Hypothalamus (tissue), 51 donors: ENCODE results near the gene BHMT.
"Not testable (repeated sequence)": the region's sequence is repeated elsewhere in the genome, so short reads cannot be mapped to it uniquely, and the experiment has no call there.

Experiments
- DNase-seq, 51 donors: peaks; one replicate each; lab custom pipeline; 2025; lab: John Stamatoyannopoulos, UW

Gene BHMT

DNA sequence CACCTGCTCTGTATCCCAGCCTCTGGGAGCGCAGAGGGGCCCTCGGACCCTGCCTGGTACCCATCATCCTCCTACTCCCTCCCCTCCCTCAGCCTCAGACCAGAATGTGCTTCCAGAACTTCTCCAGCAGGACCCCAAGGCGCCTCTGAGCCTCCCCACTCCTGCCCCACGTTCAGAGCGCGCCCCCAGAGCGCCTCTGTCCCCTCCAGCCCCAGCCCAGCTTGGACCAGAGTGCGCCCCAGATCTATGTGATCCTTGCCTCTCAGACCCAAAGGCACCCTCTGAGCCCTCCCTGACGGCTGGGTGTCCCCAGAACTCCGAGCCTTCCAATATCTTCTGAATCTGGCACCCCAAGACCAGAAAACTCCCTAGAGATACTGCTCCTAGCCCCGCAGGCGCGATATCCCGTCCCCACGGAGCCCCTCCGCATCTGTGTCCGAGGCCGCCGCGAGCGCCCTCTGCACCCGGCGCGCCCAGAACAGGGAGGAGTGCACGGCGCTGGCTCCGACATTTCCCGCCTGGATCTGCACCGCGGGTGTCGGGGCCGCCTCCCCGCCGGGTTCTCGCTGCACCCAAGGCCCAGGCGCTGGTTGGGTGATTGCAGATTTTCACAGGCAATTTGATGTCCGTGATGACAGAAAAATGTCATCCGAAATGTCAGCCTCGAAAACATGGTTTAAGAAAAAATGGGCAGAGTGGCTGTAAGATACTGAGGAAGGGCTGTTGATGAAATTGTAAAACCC lies 522 bp downstream of the BHMT start:
- DNase-seq: no peak

DNA sequence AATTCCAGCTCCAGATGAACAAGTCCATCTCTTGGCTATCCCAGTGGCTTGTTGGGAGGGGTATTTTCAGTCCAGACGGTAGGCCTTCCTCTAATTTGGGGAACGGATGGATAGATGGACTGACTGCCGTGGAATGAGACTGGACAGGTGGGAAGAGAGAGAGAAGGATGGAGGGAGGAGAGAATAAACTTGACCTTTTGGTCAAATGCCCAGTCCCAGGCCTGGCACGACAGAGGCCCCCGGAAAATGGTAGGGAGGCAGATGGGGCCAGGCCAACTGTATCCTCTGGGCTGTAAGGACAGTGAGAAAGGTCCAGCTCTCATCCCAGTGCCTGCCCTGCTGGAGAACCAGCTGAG lies 1.1 kb downstream of the BHMT start:
- DNase-seq: no peak

DNA sequence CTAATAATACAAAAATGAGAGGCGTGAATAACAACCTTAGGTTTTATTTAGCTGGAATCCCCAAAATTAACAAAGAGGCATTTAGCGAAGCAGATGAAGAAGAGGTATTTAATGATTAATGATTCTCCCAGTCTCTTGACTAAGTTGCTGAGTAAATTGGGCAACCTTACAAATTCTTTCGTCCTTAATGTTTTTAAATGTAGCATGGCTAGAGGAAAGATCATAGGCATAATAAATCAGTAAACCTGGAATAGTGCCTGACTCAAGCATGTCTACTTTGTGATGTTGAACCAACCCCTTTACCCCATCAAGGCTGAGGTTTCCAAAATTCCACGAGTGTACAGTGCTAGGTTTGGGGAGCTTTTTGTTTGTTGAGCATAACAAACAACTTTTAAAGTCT lies 7.9 kb downstream of the BHMT start:
- no peak for DNase-seq

DNA sequence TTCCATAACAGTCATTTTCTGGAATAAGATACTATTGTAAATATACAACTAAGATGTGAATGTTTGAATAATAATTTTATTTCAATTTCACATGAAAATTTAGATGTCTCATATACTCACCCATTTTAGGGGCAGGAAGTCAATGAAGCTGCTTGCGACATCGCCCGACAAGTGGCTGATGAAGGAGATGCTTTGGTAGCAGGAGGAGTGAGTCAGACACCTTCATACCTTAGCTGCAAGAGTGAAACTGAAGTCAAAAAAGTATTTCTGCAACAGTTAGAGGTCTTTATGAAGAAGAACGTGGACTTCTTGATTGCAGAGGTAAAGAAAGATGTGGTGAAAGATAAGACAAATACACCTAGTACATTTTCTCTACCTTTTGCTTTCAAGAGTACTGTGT lies 8.6 kb downstream of the BHMT start:
- no peak for DNase-seq

DNA sequence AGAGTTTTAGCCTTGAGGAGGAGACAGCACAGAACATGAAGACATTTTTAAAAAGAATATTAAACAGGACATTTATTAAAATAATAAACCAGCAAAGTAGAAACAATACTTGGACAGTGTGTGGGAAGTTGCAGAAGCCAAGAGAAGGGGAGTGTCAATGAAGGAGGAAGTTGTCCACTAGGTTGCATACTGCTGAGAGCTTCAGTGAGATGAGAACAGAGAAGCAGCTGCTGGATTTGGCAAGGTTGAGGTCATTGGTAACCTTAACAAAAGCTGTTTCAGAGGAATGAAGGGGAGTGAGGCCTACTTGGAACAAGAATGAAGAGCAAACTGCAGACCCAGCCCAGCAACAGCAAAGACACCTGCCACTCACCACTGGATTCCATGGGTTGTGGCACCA lies 11.4 kb downstream of the BHMT start:
- DNase-seq: no peak

DNA sequence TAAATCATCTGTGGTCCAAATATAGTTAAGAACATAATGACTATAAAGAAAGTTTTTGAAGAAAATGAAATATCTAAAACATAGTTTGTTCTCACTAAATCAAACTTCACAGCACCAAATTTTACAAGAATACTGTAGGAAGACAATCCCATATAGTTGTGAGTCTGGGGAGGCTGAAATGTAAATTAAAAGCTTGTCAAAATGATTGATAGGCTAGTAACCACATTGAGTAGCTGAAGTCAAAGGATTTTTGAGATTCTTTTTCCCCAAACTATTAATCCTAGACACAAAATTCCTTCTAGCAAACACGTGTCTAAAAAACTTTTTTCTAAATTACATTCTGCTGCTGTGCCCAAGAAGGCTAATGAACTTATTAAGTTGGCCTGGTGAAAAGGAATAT lies 13.0 kb downstream of the BHMT start:
- DNase-seq: no peak

DNA sequence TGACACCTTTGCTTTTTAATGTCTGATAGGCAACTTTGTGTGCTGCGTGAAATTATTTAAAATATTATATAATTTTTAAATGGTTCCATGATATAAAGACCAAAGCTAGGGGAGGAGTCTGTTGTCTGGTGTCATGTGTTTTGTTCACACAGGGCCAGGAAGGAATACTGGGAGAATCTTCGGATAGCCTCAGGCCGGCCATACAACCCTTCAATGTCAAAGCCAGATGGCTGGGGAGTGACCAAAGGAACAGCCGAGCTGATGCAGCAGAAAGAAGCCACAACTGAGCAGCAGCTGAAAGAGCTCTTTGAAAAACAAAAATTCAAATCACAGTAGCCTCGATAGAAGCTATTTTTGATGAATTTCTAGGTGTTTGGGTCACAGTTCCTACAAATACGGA lies 19.2 kb downstream of the BHMT start:
- DNase-seq: peak in 1 of 51 donors; percentile 1

DNA sequence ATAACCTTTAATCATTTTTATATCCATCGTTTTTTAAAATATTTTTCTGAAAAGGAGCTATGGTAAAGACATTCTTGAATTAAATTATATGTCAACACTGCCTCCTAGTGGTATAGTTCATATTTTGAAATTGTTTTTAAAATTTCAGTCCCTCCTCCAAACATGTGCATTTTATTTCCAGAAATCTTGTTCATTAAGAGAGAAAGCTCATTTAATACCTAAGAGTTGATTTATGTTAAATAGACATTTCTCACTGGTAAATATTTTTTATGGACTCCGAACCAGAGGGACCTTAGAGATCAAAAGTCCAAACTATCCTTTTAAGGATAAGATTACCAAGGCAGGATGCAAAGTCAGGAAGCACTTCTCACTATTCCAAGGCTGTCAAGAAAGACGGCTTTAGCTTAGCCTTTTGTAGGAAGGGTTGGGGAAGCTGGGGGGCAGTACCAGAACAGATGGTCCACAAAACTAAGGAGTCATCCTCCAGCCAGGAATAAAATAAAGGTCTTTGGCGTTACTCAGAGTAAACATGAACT lies 21.6 kb downstream of the BHMT start:
- no peak for DNase-seq

DNA sequence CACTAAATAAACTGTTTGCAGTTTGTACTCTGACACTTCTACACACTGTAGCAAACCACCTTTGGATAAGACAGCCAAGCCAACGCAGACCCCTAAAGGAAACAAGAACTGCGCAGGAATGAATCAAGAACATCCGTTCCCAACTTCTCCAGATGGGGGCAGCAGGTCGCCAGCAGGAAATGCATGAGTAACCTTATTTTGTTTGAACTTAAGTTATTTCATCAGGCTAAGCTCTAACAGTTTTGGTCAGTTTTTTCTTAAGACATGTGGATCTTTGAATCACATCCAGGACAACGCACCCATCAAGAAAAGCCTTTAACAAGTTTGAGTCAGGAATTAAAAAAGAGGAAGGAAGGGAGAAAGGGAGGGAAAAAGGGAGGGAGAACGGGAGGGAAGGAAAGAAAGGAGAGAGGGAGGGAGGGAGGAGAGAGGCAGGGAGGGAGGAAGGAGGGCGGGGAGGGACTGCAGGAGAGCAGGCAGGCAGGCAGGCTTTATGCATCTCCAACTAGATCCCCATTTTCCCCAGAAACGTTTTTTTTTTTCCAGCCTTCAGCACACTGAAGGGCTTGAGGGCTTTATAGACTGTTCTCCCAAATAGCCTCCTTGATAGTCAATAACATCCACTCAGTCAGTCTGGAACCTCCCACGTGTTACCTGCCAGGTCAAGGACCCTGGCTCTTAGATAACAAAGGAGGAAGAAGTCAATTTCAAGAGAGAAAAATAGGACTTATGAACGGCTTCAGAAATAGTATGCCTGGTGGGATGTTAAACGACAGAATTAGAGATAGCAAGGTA lies 22.2 kb downstream of the BHMT start:
- peak in 38 of 51 donors; percentile 1 to 74 (median 24) for DNase-seq

DNA sequence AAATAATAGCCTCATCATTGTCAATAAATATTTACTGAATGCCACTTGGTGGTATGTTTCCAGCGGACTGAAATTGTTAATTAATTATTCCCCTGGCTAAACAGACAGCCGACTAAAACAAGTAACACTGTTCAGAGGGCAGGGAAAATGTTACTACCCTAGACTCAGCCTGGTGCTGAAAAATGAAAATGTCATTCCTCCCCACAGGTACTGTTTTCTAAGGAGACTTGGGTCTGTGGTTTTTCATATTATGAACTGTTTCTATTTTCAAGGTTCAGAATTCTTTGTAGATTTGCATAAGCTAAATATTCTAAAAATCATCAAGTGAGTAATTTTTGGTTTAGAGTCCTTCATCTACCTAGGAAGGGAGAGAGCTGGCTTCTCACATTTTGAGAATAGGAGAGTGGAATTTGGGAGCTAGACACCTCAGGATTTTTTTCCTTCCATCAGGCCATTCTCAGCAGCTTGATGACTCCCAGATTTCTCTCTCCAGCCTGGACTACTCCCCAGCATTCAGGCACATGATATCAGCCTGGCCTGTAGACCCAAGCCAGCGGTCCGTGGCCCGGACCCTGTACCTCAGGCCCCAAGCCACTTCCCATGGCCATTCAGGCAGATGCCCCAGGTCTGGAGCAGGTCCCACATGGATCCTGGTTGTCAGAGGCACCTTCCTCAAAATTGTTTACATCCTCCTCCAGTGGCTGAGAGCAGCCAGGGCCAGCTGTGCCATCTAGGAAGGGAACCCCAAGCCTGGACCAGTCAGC lies 24.4 kb downstream of the BHMT start:
- no peak for DNase-seq

DNA sequence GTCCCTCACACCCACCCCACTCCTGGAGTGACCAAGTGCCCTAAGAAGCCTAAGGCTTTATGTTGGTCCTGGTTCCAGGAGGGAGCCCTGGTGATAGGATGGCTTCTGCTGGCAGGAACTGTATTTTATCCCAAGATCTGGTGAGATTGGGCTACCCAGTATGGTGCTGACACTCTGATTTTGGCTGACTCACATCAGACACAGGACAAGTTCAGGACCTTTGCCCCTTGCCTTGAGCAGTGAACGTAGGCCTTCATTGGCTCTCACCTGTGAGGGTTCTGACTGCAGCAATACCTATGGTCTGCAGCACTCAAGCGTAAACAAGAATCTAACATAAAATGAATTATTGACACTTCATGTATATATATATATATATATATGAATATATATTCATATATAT lies 25.0 kb downstream of the BHMT start:
- DNase-seq: no peak

DNA sequence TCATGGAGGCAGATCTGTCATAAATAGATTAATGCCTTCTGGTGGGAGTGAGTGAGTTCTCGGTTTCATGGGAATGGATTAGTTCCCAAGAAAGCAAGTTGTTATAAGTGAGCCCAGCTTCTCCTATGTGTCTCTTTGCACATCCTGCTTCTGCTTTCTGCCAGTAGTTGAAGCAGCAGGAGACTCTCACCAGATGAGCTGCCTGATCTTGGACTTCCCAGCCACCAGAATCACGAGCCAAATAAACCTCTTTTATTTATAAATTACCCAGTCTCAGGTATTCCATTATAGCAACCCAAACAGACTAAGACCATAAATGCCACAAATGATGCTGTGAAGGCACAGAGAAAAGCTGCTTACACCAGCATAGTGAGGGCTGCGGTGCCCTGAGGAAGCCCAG lies 28.9 kb downstream of the BHMT start:
- no peak for DNase-seq

DNA sequence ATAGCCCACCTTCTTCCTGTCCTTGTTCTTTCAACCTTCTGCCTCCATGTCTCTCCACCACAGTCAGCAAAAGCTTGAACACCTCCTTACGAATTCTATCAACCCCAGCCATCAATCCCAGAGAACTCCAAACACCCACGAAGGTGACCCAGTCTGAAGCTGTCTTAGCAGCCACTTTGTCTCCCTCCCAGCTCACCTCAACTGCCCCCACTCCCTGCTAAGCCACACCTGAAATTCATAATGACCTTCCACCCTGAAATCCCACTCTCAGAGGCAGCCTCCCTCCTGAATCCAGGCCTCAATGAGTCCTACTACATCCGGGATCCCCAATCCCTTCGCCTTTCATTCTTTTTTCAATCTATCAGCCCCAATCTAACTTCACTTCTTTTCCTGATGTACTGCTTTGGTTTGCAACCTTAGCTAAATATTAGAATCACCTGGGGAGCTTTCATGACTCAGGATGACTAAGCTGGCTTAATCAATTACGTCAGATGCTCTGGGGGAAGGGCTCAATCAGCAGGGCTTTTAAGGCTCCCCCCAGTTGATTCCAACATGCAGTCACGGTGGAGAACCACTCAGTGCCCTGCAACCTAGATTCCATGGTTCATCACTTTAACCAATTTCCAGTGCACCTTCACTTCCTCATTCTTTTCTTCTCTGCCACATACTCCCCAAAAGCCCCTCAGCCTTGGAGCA lies 32.2 kb downstream of the BHMT start:
- DNase-seq: peak in 2 of 51 donors; percentile 1 to 23

DNA sequence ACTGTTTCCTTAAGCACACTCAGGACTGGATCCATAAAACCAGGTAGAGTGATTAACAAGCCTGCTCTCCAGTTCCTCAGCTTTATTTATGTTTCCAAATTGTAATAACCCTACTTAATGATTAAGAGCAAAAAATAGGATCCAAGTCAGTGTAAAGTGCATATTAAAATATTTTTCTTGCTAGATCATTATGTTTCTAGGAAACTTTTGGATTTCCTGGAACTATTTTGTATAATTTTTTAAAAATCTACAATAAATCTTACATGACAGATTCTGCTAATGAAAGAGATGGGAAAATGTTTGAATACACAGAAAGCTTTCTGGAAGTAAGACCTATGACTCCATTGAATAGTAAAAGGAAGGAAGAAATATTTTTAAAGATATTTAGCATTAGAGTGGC lies 35.5 kb downstream of the BHMT start:
- no peak for DNase-seq

DNA sequence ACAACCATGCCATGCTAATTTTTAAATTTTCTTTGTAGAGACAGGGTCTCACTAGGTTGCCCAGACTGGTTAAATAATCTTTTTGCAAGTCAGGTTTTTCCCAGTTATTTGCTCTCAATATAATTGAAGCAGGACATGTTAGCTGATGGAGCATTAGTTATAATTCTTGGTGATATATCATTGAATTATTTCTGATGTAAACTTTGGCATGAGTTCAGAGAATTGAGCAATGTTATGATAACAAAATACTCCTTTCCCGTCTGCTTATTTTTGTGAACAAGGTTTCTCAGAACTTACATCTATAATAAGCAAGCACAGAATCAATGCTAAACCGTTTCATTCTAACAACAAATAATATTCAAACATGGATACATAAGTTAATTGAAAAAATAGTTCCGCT lies 37.8 kb downstream of the BHMT start:
- DNase-seq: no peak

DNA sequence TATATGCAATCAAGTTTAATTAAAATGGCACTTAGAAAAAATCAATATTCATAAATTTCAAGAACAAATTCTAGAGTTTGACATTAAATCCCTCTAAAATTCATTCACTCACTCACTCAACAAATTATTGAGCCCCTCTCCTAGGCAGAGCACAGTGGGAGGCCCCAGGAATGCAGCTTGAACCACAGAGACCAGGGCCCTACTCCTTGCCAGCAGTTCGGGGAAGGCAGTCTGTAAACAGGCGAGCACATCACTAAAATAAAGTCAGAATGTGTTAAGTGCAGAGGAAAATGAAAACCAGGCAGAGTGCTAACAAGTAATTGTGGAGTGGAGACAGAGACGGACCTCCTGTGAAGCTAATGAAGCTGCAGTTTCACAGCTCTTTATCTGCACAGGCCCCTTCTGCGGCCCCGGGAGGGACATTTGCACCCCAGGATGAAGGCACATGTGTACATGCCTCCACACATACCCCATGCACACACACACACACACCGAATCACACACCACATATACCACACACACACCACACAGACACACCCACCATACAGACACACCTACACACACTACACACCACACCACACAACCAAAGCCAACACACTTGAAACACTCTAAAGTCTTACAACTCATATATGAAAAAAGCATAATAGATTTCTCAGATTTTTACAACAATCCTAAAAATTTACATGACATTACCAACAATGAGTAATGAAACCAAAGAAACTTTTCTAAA lies 40.5 kb downstream of the BHMT start:
- no peak for DNase-seq

DNA sequence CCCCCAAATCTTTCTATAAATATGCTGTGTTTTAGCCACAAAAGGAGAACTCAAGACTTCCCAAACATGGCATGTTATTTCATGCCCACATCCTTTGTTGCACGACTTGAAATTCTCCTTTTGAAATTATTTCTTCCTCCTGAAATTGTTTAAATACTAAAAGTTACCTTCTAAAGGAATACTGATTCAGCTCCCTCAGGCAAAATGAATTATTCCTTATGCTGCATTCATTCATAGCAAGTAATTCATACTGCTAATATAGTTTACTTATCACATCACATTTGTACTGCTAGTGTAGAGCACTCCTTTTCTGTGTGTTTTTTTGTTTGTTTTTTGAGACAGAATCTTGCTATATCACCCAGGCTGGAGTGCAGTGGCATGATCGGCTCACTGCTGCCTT lies 45.7 kb downstream of the BHMT start:
- DNase-seq: no peak

DNA sequence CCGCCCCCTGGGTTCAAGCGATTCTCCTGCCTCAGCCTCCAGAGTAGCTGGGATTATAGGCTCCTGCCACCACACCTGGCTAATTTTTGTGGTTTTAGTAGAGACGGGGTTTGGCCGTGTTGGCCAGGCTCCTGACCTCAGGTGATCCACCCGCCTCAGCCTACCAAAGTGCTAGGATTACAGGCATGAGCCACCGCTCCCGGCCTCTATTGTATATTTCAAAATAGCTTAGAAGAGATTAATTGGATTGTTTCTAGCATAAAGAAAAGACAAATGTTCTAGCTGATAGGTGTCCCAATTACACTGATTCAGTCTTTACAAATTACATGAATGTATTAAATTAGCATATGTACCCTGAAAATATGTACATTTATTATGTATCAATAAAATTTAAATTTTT lies 50.0 kb downstream of the BHMT start:
- not testable (repeated sequence) for DNase-seq

DNA sequence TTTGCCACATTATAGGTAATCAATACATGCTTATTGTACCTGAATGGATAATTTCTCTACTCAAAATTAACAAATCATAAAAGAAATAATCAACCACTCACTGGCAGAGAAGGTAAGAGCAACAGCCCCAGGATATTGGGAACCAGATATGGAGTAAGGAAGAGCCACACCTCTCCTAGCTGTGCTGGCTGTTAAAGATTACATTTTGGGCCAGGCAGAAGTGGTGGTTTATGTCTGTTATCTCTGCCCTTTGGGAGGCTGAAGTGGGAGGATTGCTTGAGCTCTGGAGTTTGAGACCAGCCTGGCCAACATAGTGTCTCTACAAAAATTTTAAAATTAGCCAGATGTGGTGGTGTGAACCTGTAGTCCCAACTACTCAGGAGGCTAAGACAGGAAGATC lies 56.4 kb downstream of the BHMT start:
- no peak for DNase-seq

DNA sequence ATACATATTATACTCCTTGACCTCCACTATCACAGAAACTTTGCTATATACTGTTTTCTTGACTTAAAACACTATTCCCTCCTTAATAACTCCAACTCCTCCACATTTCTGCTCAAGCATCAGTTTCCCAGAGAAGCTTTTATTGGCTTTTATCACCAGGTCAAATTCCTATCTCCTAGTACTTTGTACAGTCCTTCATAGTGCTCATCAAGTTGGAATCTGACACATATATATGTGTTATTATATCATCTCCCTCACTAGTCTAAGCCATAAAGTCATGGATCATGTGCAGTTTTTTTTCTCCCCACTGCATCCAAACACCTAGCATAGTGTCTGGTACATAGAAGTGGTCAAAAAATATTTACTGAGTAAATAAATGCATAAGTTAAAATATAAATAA lies 59.1 kb downstream of the BHMT start:
- no peak for DNase-seq
